GM21515 (cell line): ENCODE measurements around the gene ZNF620.
A peak's percentile ranks its signal among the peaks of the same experiment; 100 is the strongest.
"Not testable (repeated sequence)": the region's sequence is repeated elsewhere in the genome, so short reads cannot be mapped to it uniquely, and the experiment has no call there.

ENCODE experiments used
- ATAC-seq: cut with Tn5 transposase; IDR thresholded peaks from one replicate; pipeline ENCODE4 v1.9.1; 2021; ENCODE audit not compliant: unreplicated experiment

Gene ZNF620

DNA sequence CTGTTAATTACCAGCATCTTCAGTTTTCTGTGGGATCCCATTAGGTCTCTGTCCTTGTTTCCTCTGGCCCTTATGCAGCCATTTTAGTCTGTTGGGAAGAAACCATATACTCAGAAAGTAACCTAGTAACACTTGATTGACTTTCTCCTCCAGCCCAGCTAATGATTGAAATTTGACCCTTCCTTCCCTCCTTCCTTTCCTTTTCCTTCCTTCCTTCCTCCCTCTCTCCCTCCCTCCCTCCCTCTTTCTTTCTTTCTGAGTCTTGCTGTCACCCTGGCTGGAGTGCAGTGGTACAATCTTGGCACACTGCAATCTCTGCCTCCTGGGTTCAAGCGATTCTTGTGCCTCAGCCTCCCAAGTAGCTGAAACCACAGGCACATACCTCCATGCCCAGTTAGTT is 5.9 kb upstream of the ZNF620 start:
- no peak for ATAC-seq

DNA sequence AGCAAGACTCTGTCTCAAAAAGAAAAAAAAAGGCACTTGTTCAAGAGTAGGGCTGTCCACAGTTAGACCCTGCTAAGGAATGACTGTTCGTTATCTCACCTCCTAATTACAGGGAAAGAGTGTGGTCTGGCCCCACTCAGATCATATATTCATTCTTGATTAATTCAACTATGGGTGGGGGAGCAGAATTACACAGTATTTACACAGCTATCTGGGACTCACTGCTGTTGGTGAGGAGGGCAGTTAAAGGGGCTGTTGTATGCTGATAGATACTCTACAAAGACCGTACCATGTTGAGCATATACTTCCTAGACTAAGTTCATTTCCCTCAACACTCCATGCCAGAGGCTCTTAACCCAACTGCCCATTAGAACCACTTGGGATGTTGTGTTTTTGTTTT is 3.8 kb upstream of the ZNF620 start:
- no peak for ATAC-seq

DNA sequence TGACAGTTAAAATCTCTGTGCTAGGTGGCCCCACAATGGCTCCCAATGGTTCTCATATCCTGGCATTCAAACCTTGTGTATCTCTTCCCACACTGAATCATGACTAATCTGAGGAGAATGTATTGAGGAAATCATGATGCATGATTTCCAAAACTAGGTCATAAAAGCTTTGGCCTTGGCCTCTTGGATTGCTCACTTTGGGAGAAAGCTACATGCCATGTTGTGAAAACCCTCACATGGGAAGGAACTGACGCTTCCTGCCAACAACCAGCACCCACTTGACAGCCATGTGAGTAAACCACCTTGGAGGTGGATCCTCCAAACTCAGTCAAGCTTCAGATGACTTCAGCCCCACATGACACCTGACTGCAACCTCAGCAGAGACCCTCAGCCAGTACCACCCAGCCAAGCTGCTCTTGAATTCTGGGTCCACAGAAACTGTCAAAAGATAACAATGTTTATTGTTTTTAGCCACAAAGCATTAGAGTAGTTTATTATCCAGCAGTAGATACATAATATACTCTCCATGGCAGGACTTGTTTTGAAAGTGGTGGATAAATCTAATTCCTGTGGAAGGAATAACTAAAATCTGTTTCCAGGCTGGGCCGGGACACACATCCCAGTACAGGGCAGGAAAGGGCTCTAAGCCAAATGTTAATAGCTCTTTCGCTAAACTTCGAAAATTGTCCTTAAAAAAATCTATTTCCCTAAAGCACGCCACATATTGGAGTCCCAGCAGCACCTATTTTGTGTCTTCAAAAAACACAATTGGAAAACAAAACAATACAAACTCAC is 1.0 kb upstream of the ZNF620 start:
- no peak for ATAC-seq

DNA sequence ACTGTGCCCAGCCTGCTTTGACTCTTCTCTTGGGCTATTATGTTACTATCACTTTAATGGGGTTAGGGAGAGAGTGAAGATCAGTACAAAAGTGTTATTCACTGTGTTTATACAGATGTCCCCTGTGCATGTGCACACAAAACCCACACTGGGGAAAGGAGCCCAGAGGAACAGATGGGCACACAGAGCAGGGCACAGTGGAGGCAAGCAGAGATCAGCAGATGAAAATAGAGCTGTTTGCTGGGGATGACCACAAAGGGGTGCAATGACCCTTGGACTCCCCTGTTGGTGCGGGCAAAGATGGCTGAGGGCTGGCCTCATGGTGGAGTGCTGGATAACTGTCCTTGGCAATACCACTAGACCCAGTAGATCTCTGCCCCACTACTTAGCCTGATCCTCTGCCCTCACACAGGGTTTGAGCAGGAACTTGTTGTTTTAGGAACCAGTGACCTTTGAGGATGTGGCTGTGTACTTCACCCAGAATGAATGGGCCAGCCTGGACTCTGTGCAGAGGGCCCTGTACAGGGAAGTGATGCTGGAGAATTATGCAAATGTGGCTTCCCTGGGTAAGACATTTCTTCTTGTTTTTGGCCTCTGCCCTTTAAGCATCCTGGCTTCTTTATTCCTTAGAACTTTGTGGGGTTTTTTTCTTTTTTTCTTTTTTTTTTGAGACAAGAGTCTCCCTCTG is 5.3 kb downstream of the ZNF620 start:
- no peak for ATAC-seq

DNA sequence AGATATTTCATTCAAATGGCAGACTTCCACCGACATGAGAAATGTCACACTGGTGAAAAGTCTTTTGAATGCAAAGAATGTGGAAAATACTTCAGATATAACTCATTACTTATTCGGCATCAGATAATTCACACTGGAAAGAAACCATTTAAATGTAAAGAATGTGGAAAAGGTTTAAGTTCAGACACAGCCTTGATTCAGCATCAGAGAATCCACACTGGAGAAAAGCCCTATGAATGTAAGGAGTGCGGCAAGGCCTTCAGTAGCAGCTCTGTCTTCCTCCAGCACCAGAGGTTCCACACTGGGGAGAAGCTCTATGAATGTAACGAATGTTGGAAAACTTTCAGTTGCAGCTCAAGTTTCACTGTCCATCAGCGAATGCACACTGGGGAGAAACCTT is 10.4 kb downstream of the ZNF620 start:
- no peak for ATAC-seq

DNA sequence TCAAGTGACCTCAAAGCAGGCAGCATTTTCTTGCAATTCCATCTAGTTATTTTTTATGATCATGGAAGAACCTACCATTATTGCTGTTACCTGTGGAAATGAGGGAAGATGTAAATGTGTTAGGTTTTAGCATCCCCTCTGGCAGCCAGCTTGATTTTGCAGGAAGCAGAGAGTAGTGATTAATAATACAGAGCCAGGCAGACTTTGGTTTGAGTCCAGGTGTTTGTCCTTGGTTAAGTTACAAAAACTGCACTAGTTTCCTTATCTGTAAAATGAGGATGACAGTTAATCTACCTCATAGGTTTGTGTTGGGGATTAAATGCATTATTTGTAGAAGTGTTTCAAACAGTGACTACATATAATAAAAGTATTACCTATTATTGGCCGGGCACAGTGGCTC is 12.2 kb downstream of the ZNF620 start:
- no peak for ATAC-seq

DNA sequence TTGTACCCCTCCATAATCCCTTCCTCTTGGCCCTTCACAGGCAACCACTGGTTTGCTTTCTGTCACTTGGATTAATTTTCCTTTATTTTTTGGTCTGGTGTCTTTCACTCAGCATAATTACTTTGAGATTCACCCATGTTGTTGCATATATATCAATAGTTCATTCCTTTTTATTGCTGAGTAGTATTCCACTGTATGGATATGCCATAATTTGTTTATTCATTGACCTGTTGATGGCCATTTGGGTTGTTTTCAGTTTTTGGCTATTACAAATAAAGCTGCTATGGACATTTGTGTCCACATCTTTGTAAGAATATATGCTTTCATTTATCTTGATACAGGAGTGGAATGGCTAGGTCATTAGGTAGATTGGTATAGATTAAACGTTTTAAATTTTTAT is 13.0 kb downstream of the ZNF620 start:
- ATAC-seq: no peak

DNA sequence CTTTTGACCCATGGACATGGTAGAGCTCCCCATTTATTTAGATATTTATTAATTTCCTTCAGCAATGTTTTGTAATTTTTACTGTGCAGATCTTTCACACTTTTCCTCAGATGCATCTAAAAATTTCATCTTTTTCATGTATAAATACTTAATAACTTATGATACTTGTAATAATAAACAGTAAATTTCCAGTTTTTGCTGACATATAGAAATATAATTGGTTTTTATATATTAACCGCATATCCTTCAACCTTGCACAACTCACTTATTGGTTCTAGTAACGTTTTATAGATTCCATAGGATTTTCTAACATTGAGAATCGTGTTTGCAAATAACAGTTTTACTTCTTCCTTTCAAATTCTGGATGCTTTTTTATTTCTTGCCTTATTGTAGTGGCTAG is 15.4 kb downstream of the ZNF620 start:
- ATAC-seq: no peak

DNA sequence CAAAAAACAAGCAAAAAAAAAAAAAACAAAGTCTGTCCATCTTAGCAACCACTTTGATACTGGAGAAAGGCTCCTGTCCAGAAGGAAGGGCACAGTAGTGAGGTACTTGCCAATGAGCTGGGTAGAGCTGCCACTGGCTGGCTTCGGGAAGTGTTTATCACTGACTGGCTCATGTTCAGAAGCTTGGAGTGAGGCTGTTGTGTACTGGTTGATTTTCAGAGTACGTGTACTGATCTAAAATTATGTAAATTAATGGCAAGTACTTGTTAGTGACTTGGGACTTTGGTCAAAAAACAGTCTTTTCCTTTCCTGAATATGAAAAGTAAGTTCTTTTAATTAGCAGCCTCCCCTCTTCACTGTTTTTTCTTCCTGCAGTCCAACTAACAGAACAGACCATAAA is 17.9 kb downstream of the ZNF620 start:
- no peak for ATAC-seq

DNA sequence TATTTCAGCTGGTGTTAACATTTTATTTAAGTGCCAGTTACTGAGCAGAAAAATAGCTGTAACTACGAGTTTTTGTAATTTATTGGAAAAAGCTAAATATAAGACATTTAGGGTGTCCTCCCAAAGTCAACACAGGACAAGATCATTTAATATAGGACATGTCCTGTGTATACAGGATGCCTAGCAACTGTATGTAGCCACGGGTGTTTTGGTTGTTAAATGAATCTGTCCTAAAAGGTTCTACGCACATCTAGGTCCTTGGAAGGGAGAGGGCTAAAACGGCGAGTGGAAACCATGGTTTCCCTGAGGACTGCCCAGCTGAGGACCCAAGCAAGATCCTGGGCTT is 18.4 kb downstream of the ZNF620 start:
- ATAC-seq: peak; percentile 25

DNA sequence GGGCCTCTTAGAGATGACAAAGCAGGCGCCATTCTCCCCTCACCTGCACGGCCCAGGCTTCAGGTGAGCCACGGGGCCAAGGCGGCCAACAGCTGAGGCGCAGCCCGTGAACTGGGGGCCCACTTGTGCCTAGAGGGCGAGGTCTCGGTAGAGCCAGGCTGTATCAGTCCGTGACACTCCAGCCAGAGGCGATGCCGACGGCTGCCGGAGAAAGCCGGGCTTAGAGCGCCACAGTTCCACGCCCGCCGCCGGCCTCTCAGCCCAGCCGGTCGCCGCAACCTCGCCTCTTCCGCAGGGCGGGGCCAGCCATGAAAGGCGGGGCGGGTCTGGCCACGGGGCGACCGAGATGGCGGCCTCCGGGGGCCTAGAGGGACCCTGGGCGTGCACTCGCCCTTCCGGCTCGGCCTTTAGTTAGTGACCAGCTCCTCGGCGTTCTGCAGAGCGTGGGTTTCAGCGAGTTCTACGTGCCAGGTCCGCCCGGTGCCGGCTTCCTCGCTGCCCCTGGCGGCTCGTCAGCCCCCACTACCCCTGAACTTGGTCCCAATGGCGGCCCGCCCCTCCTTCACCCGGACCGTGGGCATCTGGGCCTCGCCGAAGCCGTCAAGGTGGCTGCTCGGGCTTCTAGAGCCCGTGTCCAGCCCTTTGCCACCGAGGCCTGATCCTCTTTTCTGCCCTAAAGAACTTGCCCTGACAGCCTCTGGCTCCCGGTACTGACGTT is 18.9 kb downstream of the ZNF620 start, which contains the start of gene ZNF621:
Gene ZNF621, plus strand, starts transcription at position 393 of the 718 bp plus-strand sequence. CDS start 881 bp downstream, outside the sequence.
- peak; percentile 99 for ATAC-seq

DNA sequence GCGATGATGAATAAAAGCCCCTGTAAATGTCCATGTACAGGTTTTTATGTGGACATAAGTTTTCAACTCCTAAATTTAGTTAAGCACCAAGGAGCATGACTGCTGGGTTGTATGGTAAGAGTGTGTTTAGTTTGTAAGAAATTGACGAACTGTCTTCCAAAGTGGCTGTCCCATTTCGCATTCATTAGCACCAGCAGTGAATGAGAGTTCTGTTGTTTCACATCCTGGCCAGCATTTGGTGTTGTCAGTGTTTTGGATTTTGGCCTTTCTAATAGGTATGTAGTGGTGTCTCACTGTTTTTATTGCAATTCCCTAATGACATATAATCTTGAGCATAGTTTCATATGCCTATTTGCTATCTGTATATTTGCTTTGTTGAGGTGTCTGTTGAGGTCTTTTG is 22.6 kb downstream of the ZNF620 start:
- ATAC-seq: no peak

DNA sequence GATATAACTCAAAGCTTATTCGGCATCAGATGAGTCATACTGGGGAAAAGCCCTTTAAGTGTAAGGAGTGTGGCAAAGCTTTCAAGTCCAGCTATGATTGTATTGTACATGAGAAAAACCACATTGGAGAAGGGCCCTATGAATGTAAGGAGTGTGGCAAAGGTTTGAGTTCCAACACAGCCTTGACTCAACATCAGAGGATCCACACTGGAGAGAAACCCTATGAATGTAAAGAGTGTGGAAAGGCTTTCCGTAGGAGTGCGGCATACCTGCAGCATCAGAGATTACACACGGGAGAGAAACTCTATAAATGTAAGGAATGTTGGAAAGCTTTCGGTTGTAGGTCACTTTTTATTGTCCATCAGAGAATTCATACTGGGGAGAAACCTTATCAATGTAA is 26.4 kb downstream of the ZNF620 start:
- ATAC-seq: no peak

DNA sequence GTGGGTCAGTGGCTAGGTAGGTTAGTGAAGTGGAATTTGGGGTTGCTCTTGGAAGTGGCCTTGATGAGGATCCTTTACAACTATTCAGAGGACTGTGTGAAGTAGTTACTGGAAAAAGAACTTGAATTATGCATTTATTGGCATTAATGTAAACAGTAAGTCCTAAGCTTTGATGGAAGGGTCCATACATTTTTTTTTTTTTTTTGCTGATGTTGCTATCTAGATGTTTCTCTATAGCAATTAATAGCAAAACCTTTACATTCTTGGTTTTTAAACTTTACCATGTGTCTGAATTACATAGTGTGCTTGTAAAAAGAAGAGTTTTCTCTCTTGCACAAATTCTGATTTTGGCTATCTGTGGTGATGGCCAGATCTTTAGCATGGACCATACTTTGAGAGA is 28.4 kb downstream of the ZNF620 start:
- ATAC-seq: no peak

DNA sequence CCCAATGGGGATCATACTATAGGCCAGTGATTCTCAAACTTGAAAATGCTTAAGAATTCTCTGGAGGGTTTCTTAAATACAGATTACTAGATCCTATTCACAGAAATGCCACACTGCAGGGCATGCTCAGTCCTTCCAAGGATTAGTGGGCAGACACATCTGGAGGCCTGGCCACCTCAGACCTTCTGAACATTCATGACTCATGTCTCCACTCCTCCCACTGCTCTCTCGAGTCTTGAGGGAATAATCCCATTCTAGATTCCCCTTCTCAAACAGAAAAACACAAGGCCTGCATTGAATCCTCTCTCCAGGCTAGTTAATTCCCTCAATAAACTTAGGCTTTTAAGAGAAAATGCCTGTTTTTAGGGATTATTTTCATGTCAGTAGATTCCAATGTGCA is 41.0 kb downstream of the ZNF620 start:
- no peak for ATAC-seq

DNA sequence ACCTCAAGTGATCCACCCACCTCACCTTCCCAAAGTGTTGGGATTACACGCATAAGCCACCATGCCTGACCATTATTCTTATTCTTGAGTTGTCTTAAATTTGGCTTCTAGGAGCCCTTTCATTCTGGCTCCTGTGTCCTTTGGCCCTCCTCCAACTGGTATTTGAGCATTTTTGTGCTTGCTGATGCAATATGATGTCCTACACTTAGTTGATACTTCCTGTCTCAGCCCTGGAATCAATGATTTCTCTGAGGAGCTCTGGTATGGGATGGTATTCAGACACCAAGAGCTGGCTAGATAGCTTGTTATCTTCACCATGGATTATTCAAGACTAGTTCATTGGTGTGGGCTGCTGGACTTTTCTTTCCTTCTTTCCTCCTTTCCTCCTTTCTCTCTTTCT is 44.3 kb downstream of the ZNF620 start:
- no peak for ATAC-seq

DNA sequence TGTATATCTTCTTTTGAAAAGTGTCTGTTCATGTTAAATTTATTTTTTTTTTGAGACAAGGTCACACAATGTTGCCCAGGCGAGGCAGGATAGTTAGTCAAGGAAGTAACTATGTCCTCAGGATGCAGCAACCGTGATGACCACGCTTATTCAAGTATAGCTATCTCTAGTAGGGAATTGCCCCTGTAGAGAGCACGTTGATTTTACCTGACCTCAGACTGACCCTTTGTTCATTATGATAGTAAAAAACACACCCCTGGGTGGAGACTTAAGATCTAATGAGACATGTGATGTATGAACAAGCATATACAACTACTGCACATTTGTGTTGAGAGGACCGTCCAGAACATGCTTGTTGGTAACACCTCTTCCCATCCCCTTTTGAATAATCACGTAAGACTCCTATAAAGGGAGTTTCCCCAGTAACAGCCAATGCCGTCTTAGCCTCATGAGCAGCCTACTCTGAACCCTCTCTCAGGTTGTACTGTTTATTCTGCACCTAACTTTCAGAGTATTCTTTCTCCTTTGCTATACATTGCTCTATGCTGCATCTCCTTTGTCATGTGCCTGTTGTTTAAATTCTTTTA is 51.8 kb downstream of the ZNF620 start:
- ATAC-seq: no peak

DNA sequence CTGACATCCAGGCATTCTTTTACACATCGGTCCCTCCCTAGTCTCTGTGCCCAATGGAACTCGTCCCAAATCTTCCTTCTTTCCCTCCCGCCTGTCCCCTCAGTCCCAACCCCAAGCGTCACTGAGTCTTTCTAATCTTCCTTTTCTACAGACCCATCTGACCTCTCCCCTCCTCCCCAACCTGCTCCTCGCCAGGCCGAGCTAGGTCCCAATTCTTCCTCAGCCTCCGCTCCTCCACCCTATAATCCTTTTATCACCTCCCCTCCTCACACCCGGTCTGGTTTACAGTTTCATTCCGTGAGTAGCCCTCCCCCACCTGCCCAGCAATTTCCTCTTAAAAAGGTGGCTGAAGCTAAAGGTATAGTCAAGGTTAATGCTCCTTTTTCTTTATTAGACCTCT is 56.6 kb downstream of the ZNF620 start:
- not testable (repeated sequence) for ATAC-seq

DNA sequence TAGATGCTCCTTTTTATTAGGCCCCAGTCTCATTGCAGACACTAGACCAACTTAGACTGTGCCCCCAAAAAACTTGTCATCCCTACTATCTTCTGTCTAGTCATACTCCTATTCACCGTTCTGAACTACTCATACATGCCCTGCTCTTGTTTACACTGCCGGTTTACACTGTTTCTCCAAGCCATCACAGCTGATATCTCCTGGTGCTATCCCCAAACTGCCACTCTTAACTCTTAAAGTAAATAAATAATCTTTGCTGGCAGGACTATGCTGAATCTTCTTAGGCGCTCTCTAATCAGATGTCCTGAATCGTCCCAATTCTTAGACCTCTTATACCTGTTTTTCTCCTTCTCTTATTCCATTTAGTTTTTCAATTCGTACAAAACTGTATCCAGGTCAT is 59.8 kb downstream of the ZNF620 start:
- ATAC-seq: not testable (repeated sequence)

DNA sequence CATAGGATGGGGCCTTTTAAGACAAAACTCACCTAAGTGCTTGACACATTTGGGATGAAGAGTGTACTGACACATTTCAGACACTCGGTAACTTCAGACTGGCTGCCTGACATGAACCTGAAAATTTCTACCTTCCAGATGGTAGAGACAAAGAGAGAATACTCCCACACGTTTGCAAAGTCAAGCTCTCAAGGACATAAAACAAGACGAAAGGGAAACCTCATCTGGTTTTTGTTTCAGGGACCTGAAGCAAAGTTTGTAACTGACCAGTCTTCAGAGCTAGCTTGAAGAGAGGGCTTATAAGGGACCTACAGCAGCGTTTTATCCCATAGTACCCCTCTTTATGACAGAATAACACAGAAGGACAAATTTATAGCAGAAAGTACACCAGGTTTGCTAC is 60.9 kb downstream of the ZNF620 start:
- no peak for ATAC-seq
